GM12878 (cell line): Measurements from ENCODE around the gene MINAR2. TPM values are rescaled to one million over a fixed set of nuclear protein-coding genes. Genes with fewer than 3 reads are reported as not detected.

Source experiments
- ATAC-seq: fragments of 200-7000 bp; cut with Tn5 transposase; 3 replicates; pipeline ENCODE4 v1.9.1; 2020; ENCODE audit warnings: mild to moderate bottlenecking, moderate library complexity
- BruUV-seq: library from RNA; stranded (reverse); fragments of 400-500 nt; replicated peaks from 2 replicates; lab custom pipeline; 2021; lab: Mats Ljungman, UMichigan
- CTCF ChIA-PET: fragments of 300-600 bp; sonication (Branson Sonifier 250); formaldehyde crosslinking; extraction: SDS; loops from one replicate; lab custom pipeline; 2021; ENCODE audit warnings: inconsistent platforms; lab: Yijun Ruan, JAX
- POLR2A ChIA-PET: fragments of 350-600 bp; formaldehyde crosslinking; extraction: SDS; loops from one replicate; lab custom pipeline; 2021; ENCODE audit warnings: inconsistent platforms; lab: Charles Lee
- RAD21 ChIA-PET: fragments of 300-600 bp; sonication (Branson Sonifier 250); formaldehyde crosslinking; loops from one replicate; lab custom pipeline; 2023; ENCODE audit warnings: antibody characterized with exemption; ENCODE audit not compliant: unreplicated experiment; lab: Charles Lee
- SMC1A ChIA-PET: fragments of 300-600 bp; sonication (Branson Sonifier 250); formaldehyde crosslinking; loops from one replicate; lab custom pipeline; 2023; ENCODE audit not compliant: unreplicated experiment, uncharacterized antibody; lab: Charles Lee
- DNase-seq: peaks from one replicate; pipeline ENCODE4 v3.0.0-alpha.2; 2011; ENCODE audit warnings: low read depth, low spot score
- FAIRE-seq: peaks from 3 replicates; lab custom pipeline; 2011; peaks lifted over from hg19 to GRCh38; lab: Jason Lieb, UNC
- H2AFZ ChIP-seq: 2 replicates; pipeline ENCODE4 v1.6.0; 2011; ENCODE audit warnings: low read depth, low read length, control low read depth; ENCODE audit not compliant: control insufficient read depth
- H3K27ac ChIP-seq: 2 replicates; pipeline ENCODE4 v1.5.1; 2011; ENCODE audit warnings: control low read depth; ENCODE audit not compliant: control insufficient read depth, insufficient read depth
- H3K27me3 ChIP-seq, 2 experiments: replicated peaks in 1 of 2; 2 replicates each; pipeline versions ENCODE4 v1.6.0 to v1.6.1; 2011; ENCODE audit warnings: low read length in 1 of 2; ENCODE audit not compliant: control insufficient read depth in 2 of 2, insufficient read depth in 2 of 2
- H3K36me3 ChIP-seq, 2 experiments: 2 replicates each; pipeline ENCODE4 v1.5.1; 2011; ENCODE audit warnings: low read length in 1 of 2; ENCODE audit not compliant: control insufficient read depth in 2 of 2, insufficient read depth in 2 of 2
- H3K4me1 ChIP-seq: 2 replicates; pipeline ENCODE4 v1.6.1; 2011; ENCODE audit warnings: mild to moderate bottlenecking, low read length, moderate library complexity, mixed read lengths; ENCODE audit not compliant: control insufficient read depth, insufficient read depth
- H3K4me2 ChIP-seq: 2 replicates; pipeline ENCODE4 v1.6.0; 2011; ENCODE audit warnings: control low read depth; ENCODE audit not compliant: control insufficient read depth, insufficient read depth
- H3K4me3 ChIP-seq: fragments of 200-600 bp; sonication (generic); 2 replicates; pipeline ENCODE4 v1.5.1; 2016
- H3K79me2 ChIP-seq: 2 replicates; pipeline ENCODE4 v1.6.0; 2011; ENCODE audit warnings: low read length; ENCODE audit not compliant: control insufficient read depth, insufficient read depth
- H3K9ac ChIP-seq: 2 replicates; pipeline ENCODE4 v1.8.0; 2011; ENCODE audit warnings: low read length, control low read depth, mixed read lengths; ENCODE audit not compliant: control insufficient read depth, insufficient read depth
- H3K9me3 ChIP-seq: replicated peaks from 3 replicates; pipeline ENCODE4 v1.5.1; 2011; ENCODE audit warnings: mild to moderate bottlenecking, low read length; ENCODE audit not compliant: control insufficient read depth, insufficient read depth
- H4K20me1 ChIP-seq: 2 replicates; pipeline ENCODE4 v1.6.0; 2011; ENCODE audit not compliant: control insufficient read depth, insufficient read depth
- BCLAF1 ChIP-seq: fragments of 450-650 bp; IDR thresholded peaks from 2 replicates; pipeline ENCODE4 v1.6.1; 2017; ENCODE audit warnings: antibody characterized with exemption, mild to moderate bottlenecking, moderate library complexity
- CBFB ChIP-seq: IDR thresholded peaks from 2 replicates; pipeline ENCODE4 v1.6.1; 2016; ENCODE audit warnings: antibody characterized with exemption, low read depth
- EP300 ChIP-seq, 2 experiments: fragments of 150-350 bp in 1 of 2; IDR thresholded peaks; 2 replicates each; pipeline ENCODE4 v1.6.1; 2011 to 2012; ENCODE audit warnings: low read depth in 2 of 2, low read length in 2 of 2, borderline replicate concordance in 1 of 2, improper control_type of control experiment in 1 of 2, inconsistent platforms in 1 of 2; ENCODE audit not compliant: control insufficient read depth in 1 of 2
- ESRRA ChIP-seq: IDR thresholded peaks from 2 replicates; pipeline ENCODE4 v1.6.1; 2012; ENCODE audit warnings: mild to moderate bottlenecking, low read length, improper control_type of control experiment
- KLF5 ChIP-seq: fragments of 450-650 bp; IDR thresholded peaks from 2 replicates; pipeline ENCODE4 v1.6.1; 2014; ENCODE audit warnings: mild to moderate bottlenecking; ENCODE audit not compliant: partially characterized antibody
- REST ChIP-seq: IDR thresholded peaks from 2 replicates; pipeline ENCODE4 v1.6.1; 2012; ENCODE audit warnings: mild to moderate bottlenecking, low read depth, low read length
- TARDBP ChIP-seq: IDR thresholded peaks from 2 replicates; pipeline ENCODE4 v1.6.1; 2016; ENCODE audit warnings: borderline replicate concordance
- YY1 ChIP-seq: IDR thresholded peaks from 2 replicates; pipeline ENCODE4 v1.6.1; 2011; ENCODE audit warnings: low read depth, mild to moderate bottlenecking, low read length
- WGBS: methylation state at CpG from one replicate; pipeline ENCODE4 v1.1.6; 2016; ENCODE audit warnings: low lambda C conversion rate; ENCODE audit not compliant: insufficient replicate concordance, insufficient coverage; ENCODE audit errors: missing lambda C conversion rate; 5-methylcytosine and 5-hydroxymethylcytosine counted together
- in situ Hi-C: fragments of 300-500 bp; cut with MboI; formaldehyde crosslinking; loops from 9 replicates; pipeline ENCODE4 v1.14.3; 2018; ENCODE audit warnings: mixed read lengths
- intact Hi-C: fragments of 100-400 bp; cut with micrococcal nuclease; formaldehyde crosslinking; loops from one replicate; pipeline ENCODE4 v1.14.2; 2022; ENCODE audit not compliant: unreplicated experiment
- polyA plus RNA-seq, 11 experiments: library from polyadenylated mRNA; depleted of rRNA in 4 of 11; unstranded in 6 of 11; stranded (reverse) in 5 of 11; fragments of >200 nt; fragmentation: Nextera tagmentation in 4 of 11; fragmentation: Illumina TruSeq in 1 of 11; extraction: Ambion mirVana in 4 of 11; extraction: Trizol in 1 of 11; gene quantifications; 1 replicate in 1 of 11; 2 replicates in 10 of 11; pipeline versions ENCODE4 v1.2.1 to v1.2.3, GENCODE V29; 2011 to 2016; ENCODE audit warnings: inconsistent platforms in 2 of 11, missing spikeins in 2 of 11, low read depth in 1 of 11
- total RNA-seq, 4 experiments: library from RNA; depleted of rRNA in 3 of 4; stranded (reverse); fragments of >200 nt in 3 of 4; fragmentation: Illumina TruSeq in 1 of 4; extraction: Trizol in 1 of 4; gene quantifications; 2 replicates each; pipeline versions ENCODE4 v1.2.1 to v1.2.3, GENCODE V29; 2013 to 2021

Gene MINAR2
- total and polyA plus RNA-seq, 10 of the 15 experiments (the other 5 are each of a cell fraction or from before 2014, with no cell fraction given): 0.03 to 0.07 TPM; not detected in 8

GRCh38 chr5:129716651-129717050, 31.2 kb upstream of the MINAR2 start:
- no peak overlapping the region for H2AFZ ChIP-seq
- ATAC-seq (no peak), DNase-seq (no peak), FAIRE-seq (no peak)
- in situ Hi-C loops: no loop called here
- no peaks in the 10 kb centered on the region for H3K4me1 ChIP-seq
- no peak overlapping the region for H3K27ac ChIP-seq
- RAD21 ChIA-PET: no interaction called here
- no peaks in the 10 kb centered on the region for H3K27me3 ChIP-seq
- TF ChIP-seq BCLAF1 (no peak), KLF5 (no peak), EP300 (IDR thresholded peaks at IDR 0.05; ENCODE audit: borderline replicate concordance in 1 of 2, control insufficient read depth in 1 of 2, low read depth in 2 of 2, low read length in 2 of 2) (no peak), YY1 (no peak), REST (no peak), ESRRA (no peak), CBFB (no peak), TARDBP (no peak)
- no peaks in the 10 kb centered on the region for H3K36me3 ChIP-seq
- no peaks in the 10 kb centered on the region for H3K79me2 ChIP-seq
- CTCF ChIA-PET: no interaction called here
- intact Hi-C loops: no loop called here
- no peaks in the 10 kb centered on the region for H3K9me3 ChIP-seq
- no peaks in the 10 kb centered on the region for H4K20me1 ChIP-seq
- H3K9ac ChIP-seq: no peak overlapping the region
- BruUV-seq: no TSS peak
- POLR2A ChIA-PET: no interaction called here
- SMC1A ChIA-PET: no interaction called here
- no peak overlapping the region for H3K4me3 ChIP-seq
- no peak overlapping the region for H3K4me2 ChIP-seq
- whole genome bisulfite sequencing: 20% methylated on average over 5 of the region's 5 CpGs
